OCI-LY3 (cell line): ENCODE measurements around the gene GRK3.

Experiments
- EZH2phosphoT487 ChIP-seq: fragments of 200-600 bp; shearing (Covaris generic); IDR thresholded peaks from 2 replicates; pipeline ENCODE4 v1.6.1; 2018; ENCODE audit warnings: antibody characterized with exemption, mixed run types, low read depth
- TF ChIP-seq, protein P1 (sequence below): fragments of 200-600, 300-600 bp; sonication (generic); IDR thresholded peaks from 2 replicates; pipeline ENCODE4 v1.5.1; 2014; ENCODE audit warnings: antibody characterized with exemption, low read length, low read depth

DNA sequence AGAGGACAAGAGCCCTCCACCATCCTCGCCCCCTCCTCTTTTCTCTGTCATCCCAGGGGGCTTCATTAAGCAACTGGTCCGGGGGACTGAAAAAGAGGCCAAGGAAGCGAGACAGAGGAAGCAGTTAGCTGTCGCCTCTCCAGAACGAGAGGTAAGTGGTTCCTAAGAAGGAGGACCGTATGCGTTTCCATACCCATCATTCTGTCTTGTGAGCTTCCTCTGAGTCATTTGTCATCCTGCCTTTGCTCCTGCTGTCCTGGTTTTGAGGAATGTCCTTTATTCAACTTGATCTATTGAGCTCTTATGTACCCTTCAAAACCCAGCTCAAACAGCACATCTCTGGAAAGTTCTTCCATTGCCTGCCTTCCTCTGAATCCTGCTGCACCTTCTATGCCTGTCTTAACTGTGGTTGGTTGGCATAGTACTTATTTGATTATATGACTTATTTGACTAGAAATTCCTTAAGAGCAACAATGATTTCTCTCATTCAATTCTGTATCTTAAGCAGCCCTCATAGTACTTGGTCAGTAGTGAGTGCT lies 198.8 kb downstream of the GRK3 start:
- TF ChIP-seq, protein P1, sequence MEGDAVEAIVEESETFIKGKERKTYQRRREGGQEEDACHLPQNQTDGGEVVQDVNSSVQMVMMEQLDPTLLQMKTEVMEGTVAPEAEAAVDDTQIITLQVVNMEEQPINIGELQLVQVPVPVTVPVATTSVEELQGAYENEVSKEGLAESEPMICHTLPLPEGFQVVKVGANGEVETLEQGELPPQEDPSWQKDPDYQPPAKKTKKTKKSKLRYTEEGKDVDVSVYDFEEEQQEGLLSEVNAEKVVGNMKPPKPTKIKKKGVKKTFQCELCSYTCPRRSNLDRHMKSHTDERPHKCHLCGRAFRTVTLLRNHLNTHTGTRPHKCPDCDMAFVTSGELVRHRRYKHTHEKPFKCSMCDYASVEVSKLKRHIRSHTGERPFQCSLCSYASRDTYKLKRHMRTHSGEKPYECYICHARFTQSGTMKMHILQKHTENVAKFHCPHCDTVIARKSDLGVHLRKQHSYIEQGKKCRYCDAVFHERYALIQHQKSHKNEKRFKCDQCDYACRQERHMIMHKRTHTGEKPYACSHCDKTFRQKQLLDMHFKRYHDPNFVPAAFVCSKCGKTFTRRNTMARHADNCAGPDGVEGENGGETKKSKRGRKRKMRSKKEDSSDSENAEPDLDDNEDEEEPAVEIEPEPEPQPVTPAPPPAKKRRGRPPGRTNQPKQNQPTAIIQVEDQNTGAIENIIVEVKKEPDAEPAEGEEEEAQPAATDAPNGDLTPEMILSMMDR: no peak
- no peak for TF ChIP-seq EZH2phosphoT487
